NCI-H2107 treated with DMSO at 0.1 percent for 48 hours (cell line): ENCODE measurements around the gene FAM78B.

Source experiments
- DNase-seq: peaks from one replicate; lab custom pipeline; 2025; ENCODE audit not compliant: unreplicated experiment; lab: John Stamatoyannopoulos, UW

FAM78B gene

DNA sequence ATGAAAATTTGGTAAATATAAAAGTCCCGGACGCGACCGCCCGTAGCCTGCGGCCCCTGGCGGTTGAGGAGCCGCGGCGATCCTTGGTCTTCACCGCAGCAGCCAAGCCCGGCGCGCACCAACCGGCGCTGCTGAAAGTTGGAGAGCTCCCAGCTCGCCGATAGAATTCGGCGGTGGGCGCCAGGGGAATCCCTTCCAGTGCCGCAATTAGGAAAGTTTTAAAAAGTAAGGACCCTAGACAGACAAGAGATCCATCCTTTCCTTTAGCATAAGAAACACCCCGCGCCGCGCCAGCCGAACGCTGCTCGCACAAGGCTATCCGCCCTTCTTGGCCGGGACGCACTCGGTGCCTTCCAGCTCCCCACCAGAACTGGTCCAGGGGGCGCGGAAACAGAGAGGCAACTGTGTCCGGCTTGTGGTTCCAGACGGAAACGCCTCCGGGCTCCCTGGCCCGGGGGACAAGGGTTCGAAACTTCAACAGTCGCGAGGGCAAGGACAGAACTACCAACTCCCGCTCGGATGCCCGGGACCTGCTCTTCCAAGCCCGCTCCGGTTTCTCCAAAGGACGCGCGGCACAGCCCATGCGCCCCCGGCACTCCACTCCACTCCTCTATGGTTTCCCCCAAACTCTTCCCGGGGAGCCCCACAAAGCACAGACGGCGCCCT, 1.7 kb downstream of the FAM78B start:
- DNase-seq, result no peak

DNA sequence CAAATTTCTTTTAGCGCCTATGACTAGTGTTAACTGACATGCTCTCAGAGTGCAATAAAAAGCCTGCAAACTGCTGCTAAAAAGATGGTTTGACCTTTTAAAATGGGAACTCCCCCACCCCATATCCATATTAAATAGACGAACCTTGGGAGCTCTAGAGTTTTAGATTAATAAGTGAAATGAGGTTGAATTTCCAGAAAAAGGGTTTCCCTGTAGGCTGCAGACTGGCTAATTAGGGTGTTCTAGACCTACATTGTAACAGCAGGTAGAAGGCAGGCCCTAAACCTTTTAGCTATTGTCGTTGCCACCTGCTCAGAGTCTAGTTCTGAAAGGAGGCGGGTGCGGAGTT, 2.2 kb downstream of the FAM78B start:
- no peak for DNase-seq

DNA sequence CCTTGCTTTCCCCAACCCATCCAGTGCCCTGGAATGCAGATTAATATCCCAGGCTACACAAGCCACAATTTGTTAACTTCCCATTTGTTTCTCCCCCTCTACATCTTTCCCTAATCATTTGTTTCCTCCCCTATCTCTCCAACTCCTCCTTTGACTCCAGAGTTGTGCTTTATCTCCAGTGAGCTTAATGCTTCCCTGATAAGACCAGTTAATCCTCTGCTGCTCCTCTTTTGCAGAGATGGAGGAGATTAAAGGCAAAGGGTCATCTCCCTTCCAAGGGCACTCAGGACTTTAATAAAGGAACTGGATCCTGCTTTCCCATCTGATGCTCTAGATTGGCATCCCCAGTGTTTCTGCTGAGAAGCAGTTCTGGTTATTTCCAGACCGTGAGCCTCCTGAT, 7.1 kb downstream of the FAM78B start:
- no peak for DNase-seq

DNA sequence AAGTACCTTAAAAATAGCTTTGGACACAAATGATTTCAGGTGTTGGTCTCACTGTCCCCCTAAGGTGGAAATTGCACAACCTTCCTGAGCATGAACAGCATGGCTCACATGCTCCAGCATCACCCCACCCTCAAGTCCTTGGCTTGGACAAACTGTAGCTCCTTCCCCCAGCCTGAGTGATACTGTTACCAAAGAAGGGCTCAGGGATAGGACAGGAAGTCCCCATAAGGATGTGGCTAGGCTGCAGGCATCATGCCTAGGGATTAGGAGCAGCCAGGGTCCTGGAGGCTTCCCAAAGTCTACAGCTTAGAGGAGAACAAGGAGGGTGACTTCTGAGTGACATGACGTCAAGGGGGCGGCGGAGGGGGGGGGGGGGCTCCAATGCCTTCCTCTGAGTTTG, 10.1 kb downstream of the FAM78B start:
- no peak for DNase-seq

DNA sequence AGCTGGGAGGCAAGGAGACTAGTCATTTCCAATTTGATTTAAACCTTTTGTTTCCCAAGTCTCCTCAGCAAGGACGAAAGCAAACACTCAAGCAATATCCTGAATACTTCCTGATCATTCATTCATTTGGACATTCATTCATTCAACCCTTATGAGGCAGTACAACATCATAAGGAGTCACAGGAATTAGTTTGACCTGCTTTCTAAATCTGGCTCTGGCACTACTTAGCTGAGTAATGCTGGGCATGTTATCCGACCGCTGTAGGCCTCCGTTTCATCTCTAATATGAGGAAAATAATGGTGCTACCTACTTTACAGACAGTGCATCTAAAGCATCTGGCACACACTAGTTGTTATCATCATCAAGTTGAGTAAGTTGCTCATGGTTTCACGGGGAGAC, 11.7 kb downstream of the FAM78B start:
- DNase-seq, result no peak

DNA sequence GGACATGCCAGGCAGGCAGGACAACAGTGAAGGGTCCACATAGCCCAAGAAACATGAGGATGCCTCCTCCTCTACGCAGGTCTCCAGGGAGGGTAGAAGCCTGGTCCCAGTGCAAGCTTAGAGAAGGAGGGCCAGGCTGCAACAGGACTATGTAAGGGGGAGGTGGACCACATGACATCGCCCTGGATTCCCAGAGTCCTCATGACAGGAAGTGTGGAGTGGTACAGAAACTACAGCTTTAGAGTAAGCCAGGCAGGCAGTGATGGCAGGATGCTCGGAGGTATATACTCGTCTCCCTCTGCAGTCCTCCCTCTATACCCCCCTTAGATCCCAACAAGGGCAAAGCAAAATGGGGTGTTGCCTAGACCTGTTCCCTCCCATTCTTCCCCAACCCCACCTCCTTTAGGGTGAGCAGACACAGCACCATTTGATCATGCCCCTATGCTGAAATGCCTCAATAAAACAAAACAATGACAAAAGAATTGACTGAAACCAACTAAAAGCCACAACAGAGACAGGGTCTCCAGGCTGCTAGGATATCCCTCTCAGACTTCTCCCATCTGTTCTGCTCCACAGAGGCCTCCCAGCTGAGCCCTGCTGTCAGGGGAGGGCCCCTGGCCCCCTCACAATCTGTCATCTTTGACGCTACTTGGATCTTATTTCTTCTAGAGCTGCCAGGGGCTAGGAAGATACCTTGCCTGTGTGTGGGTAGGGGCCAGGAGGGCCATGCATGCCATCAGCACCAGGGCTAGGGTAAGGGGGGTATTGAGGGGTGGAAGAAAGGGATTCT, 13.1 kb downstream of the FAM78B start:
- no peak for DNase-seq

GRCh38 chr1:166152978-166153377, 13.8 kb downstream of the FAM78B start:
- DNase-seq, result no peak

GRCh38 chr1:166151804-166152203, 15.0 kb downstream of the FAM78B start:
- DNase-seq, result no peak

DNA sequence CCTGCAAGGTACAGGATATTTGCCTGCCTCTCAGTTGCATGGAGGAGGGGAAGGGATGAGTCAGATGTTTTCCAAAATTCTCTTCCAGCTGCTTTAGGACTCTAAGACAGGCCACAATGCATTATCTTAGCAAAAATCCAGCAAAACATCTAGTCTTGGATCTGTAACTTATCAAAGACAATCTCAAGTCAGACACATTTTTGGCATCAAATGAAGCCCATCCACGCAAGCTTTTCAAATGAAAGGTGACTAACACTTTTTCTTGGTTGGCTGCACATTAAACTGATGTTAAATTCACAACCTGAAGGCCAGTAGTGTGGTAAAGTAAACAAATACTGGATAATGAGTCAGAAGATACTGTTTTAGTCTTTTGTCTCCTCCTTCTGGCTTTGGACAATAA, 21.3 kb downstream of the FAM78B start:
- DNase-seq, result no peak

DNA sequence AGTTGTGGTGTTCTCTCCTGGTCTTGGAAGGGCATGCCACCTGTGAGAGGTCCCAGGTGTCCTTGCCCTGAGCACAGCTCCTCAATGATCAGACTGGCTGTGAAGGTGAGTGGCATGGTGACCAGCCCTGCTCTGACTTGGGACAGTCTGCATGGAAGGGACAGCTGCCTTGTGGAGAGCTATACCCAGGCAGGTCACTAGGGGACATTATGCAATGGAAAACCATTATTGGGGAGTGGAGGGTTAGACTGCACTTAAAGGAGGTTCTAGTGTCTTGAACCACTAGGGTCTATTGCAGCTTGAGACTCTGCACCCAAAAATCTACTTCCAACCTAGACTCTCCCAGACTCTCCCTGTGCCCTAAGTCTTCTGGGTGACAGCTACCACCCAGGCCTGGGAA, 24.8 kb downstream of the FAM78B start:
- no peak for DNase-seq

- DNase-seq, result no peak
These were observed 26.6 kb downstream of the FAM78B start for GRCh38 chr1:166140251-166140650.

- DNase-seq, result no peak
These were observed 27.1 kb downstream of the FAM78B start for GRCh38 chr1:166139735-166140134.

DNA sequence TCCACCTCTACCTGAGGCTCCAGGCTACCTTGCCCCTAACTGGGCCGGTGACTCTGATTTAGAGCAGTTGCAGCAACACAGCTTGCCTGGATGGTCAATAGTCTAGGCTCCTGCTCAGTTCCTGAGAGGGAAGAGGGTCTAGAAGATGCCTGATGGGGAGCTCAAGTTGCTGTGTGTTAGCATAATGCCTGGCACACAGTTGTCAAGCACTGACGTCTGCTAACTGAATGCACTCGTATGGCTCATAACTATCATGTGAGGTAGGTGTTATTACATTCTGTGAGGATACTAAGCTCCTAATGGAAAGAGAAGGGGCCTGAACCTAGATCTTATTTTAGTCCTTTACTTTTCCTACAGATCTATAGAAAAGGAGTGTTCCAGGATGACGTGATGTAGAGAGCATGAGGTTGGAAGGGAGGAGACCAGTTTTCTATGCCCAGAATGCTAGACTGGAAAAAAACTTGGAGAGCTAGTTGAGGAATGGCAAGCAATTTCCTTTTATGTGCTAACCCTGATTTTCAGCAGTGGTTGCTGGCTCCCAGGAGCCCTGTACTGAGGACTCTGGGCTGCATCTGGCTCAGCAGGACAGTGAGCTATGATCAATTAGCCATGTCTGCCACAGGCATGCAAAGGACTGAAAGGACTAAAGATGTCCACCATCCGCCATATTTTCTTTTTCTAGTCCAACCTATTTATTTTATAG, 30.0 kb downstream of the FAM78B start:
- DNase-seq, result no peak

- DNase-seq, result no peak
These were observed 30.6 kb downstream of the FAM78B start for GRCh38 chr1:166136222-166136621.

GRCh38 chr1:166133857-166134256, 32.9 kb downstream of the FAM78B start:
- DNase-seq, result no peak

GRCh38 chr1:166133276-166133841, 33.4 kb downstream of the FAM78B start:
- DNase-seq, result no peak

DNA sequence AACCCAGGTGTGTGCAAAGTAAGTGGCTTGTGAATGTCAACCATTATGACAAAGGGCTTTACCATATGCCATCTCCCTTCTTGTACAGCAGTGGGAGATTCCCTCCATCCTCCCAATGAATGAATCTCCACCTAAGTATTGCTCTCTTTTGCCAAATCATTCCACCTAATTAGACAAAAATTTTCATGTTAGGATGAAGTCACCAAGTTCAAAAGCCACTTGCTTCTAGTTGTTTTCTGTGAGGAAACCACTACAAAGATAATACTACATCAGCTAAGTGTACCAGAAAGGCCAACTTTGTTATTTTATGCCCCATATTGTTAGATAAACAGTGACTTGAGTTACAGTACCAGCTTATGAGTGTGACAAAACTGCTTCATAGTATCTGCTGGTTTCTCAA, 34.3 kb downstream of the FAM78B start:
- DNase-seq, result no peak

DNA sequence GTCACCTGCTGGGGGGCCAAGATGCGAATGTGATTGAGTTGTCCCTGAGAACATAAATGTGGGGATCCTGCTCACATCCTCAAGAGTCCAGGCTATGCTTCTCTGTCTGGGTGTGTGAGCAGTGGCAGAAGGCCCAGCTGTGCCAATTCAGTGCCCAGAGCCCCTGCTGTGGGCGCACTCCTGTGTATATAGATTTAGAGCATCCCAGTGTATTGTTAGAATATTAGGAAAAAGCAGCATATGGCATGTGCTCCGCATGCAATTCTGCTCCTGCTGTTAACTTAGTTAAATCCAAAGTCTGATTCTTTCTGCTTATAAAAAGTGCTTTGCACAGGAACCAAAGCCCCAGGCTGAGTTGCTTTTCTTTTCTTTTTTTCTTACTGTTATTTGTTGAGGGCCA, 37.8 kb downstream of the FAM78B start:
- DNase-seq, result no peak

- no peak for DNase-seq
These were observed 38.6 kb downstream of the FAM78B start for GRCh38 chr1:166128195-166128594.

DNA sequence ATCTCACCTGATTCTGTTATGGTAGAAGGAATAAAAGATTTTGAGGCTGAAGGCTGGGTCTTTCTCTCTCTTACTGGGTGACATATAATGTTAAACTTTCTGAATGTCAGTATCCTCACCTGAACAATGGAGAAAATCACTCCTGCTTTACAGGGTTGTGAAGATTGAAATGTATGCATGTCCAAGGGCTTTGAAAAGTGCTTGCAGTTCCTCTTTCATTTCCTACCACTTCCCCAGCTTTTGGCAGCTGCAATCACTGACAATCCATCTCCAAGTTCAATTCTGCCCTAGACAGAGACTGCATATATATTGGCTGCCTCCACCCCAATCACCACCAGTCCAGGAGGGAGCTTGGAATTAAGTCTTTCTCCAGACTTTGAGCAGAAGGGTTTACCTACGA, 39.8 kb downstream of the FAM78B start:
- DNase-seq, result no peak

DNA sequence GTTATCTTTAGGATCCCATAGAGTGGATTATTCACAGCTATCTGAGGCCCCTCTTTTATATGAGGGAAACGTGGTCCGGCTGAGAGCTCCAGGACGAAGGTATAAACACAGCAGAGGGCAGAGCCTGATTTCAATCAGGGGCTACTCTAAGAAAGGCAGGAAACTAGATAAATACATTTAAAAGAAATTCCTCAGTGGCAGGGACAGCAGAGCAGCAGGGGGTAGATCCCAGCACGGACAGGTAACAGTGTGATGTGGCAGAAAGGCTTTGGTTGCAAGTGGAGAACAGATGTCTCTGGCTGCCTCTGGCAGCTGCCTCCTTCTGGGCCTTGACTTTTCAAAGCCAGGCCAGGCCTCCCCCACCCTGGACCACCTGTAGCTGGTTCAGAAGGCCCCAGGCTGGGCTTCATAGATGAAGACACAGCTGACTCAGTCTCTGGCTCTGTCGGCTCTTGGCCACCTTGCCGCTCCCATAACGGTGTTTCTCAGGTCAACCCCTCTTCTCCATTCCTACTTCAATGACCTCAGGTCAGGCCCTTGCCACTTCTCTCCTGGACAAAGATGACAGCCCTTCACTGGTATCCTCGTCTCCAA, 43.8 kb downstream of the FAM78B start:
- no peak for DNase-seq

GRCh38 chr1:166121010-166121409, 45.8 kb downstream of the FAM78B start:
- DNase-seq, result no peak
